RKO (cell line): ENCODE results near the gene IMMP2L.
"Not testable (repeated sequence)": the region's sequence is repeated elsewhere in the genome, so short reads cannot be mapped to it uniquely, and the experiment has no call there.

ENCODE experiments used
- DNase-seq: peaks from one replicate; pipeline ENCODE4 v3.0.0-alpha.2; 2016; ENCODE audit warnings: low spot score

The IMMP2L gene

GRCh38 chr7:110720626-110721025, 841.7 kb downstream of the IMMP2L start:
- DNase-seq: no peak

GRCh38 chr7:110719741-110720140, 842.6 kb downstream of the IMMP2L start:
- no peak for DNase-seq

- DNase-seq: no peak
Measured at GRCh38 chr7:110718503-110719205, 843.6 kb downstream of the IMMP2L start.

GRCh38 chr7:110704225-110704624, 858.1 kb downstream of the IMMP2L start:
- DNase-seq: no peak

- no peak for DNase-seq
Measured at GRCh38 chr7:110698576-110698975, 863.7 kb downstream of the IMMP2L start.

- DNase-seq: no peak
Measured at GRCh38 chr7:110693344-110693743, 868.9 kb downstream of the IMMP2L start.

- DNase-seq: no peak
Measured at GRCh38 chr7:110688908-110689307, 873.4 kb downstream of the IMMP2L start.

- DNase-seq: no peak
Measured at GRCh38 chr7:110685899-110686298, 876.4 kb downstream of the IMMP2L start.

GRCh38 chr7:110681941-110682340, 880.4 kb downstream of the IMMP2L start:
- no peak for DNase-seq

- DNase-seq: no peak
Measured at GRCh38 chr7:110677405-110677804, 884.9 kb downstream of the IMMP2L start.

- no peak for DNase-seq
Measured at GRCh38 chr7:110676785-110677184, 885.5 kb downstream of the IMMP2L start.

- DNase-seq: no peak
Measured at GRCh38 chr7:110675383-110676103, 886.7 kb downstream of the IMMP2L start.

GRCh38 chr7:110673148-110673547, 889.1 kb downstream of the IMMP2L start:
- DNase-seq: no peak

- peak; percentile 66 for DNase-seq
Measured at GRCh38 chr7:110669410-110669809, 892.9 kb downstream of the IMMP2L start.

- no peak for DNase-seq
Measured at GRCh38 chr7:110664803-110665202, 897.5 kb downstream of the IMMP2L start.

GRCh38 chr7:110660637-110661036, 901.7 kb downstream of the IMMP2L start:
- not testable (repeated sequence) for DNase-seq

- DNase-seq: no peak
Measured at GRCh38 chr7:110650328-110650727, 912.0 kb downstream of the IMMP2L start.

GRCh38 chr7:110647266-110647665, 915.0 kb downstream of the IMMP2L start:
- DNase-seq: no peak

GRCh38 chr7:110646804-110647203, 915.5 kb downstream of the IMMP2L start:
- no peak for DNase-seq

- DNase-seq: no peak
Measured at GRCh38 chr7:110645616-110646015, 916.7 kb downstream of the IMMP2L start.

GRCh38 chr7:110645060-110645459, 917.2 kb downstream of the IMMP2L start:
- no peak for DNase-seq

- DNase-seq: no peak
Measured at GRCh38 chr7:110637252-110637651, 925.0 kb downstream of the IMMP2L start.

- no peak for DNase-seq
Measured at GRCh38 chr7:110633313-110633712, 929.0 kb downstream of the IMMP2L start.

GRCh38 chr7:110626414-110626813, 935.9 kb downstream of the IMMP2L start:
- no peak for DNase-seq
